Endothelial cell (in vitro differentiated cells): ENCODE measurements around the gene FAM83B. TPM values are rescaled to one million over a fixed set of nuclear protein-coding genes. Genes with fewer than 3 reads are reported as not detected.

Experiments
- DNase-seq: peaks from one replicate; pipeline ENCODE4 v3.0.0; 2021; ENCODE audit warnings: low spot score
- H3K27ac Mint-ChIP-seq: one replicate; pipeline ENCODE4 v1.8.0; 2021; ENCODE audit warnings: mixed read lengths, inconsistent platforms; ENCODE audit not compliant: unreplicated experiment
- H3K27me3 Mint-ChIP-seq: one replicate; pipeline ENCODE4 v1.8.0; 2021; ENCODE audit warnings: mild to moderate bottlenecking, moderate library complexity, mixed read lengths, inconsistent platforms; ENCODE audit not compliant: unreplicated experiment
- H3K36me3 Mint-ChIP-seq: one replicate; pipeline ENCODE4 v1.8.0; 2021; ENCODE audit warnings: mild to moderate bottlenecking, low read depth, mixed read lengths, inconsistent platforms; ENCODE audit not compliant: unreplicated experiment
- H3K4me1 Mint-ChIP-seq: one replicate; pipeline ENCODE4 v1.8.0; 2021; ENCODE audit warnings: mild to moderate bottlenecking, mixed read lengths, inconsistent platforms; ENCODE audit not compliant: unreplicated experiment
- H3K4me3 Mint-ChIP-seq: one replicate; pipeline ENCODE4 v1.8.0; 2021; ENCODE audit warnings: mild to moderate bottlenecking, mixed read lengths, inconsistent platforms; ENCODE audit not compliant: unreplicated experiment
- H3K9me3 Mint-ChIP-seq: one replicate; pipeline ENCODE4 v1.8.0; 2021; ENCODE audit warnings: mixed read lengths, inconsistent platforms; ENCODE audit not compliant: unreplicated experiment
- total RNA-seq: library from RNA; stranded (reverse); fragmentation: NEBNext Ultra II Directional; extraction: Animal tissue kit (Norgen Biotek cat#: 25700); gene quantifications from one replicate; pipeline ENCODE4 v1.2.1, GENCODE V29; 2021; ENCODE audit not compliant: unreplicated experiment
- TF ChIP-seq, protein P1 (sequence below): fragments of 200-600 bp; sonication (generic); IDR thresholded peaks from one replicate; pipeline ENCODE4 v1.5.0; 2021; ENCODE audit warnings: antibody characterized with exemption; ENCODE audit not compliant: unreplicated experiment

The FAM83B gene
- total RNA-seq, 1 donor from 2014 or later = 1.1 TPM

- H3K27ac Mint-ChIP-seq = no peak overlapping the region
These were observed 134.1 kb downstream of the FAM83B start for GRCh38 chr6:54980511-54981275.

GRCh38 chr6:54981276-54981609 lies 134.7 kb downstream of the FAM83B start:
- TF ChIP-seq, protein P1, sequence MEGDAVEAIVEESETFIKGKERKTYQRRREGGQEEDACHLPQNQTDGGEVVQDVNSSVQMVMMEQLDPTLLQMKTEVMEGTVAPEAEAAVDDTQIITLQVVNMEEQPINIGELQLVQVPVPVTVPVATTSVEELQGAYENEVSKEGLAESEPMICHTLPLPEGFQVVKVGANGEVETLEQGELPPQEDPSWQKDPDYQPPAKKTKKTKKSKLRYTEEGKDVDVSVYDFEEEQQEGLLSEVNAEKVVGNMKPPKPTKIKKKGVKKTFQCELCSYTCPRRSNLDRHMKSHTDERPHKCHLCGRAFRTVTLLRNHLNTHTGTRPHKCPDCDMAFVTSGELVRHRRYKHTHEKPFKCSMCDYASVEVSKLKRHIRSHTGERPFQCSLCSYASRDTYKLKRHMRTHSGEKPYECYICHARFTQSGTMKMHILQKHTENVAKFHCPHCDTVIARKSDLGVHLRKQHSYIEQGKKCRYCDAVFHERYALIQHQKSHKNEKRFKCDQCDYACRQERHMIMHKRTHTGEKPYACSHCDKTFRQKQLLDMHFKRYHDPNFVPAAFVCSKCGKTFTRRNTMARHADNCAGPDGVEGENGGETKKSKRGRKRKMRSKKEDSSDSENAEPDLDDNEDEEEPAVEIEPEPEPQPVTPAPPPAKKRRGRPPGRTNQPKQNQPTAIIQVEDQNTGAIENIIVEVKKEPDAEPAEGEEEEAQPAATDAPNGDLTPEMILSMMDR = no peak
- H3K27ac Mint-ChIP-seq = no peak overlapping the region
- no peaks in the 10 kb centered on the region for H3K36me3 Mint-ChIP-seq
- no peak for DNase-seq
- H3K4me3 Mint-ChIP-seq = no peak overlapping the region
- H3K9me3 Mint-ChIP-seq = no peaks in the 10 kb centered on the region
- H3K4me1 Mint-ChIP-seq = no peaks in the 10 kb centered on the region
- H3K27me3 Mint-ChIP-seq = peaks cover 2% of the 10 kb centered on the region

More at GRCh38 chr6:54980511-54981275, 134.1 kb downstream of the FAM83B start:
- Mint-ChIP-seq H3K27me3 (peaks cover 2% of the 10 kb centered on the region), H3K36me3 (no peaks in the 10 kb centered on the region), H3K4me1 (no peaks in the 10 kb centered on the region), H3K9me3 (no peaks in the 10 kb centered on the region), H3K4me3 (no peak overlapping the region)
- no peak for DNase-seq
- TF ChIP-seq, protein P1 = no peak

DNA sequence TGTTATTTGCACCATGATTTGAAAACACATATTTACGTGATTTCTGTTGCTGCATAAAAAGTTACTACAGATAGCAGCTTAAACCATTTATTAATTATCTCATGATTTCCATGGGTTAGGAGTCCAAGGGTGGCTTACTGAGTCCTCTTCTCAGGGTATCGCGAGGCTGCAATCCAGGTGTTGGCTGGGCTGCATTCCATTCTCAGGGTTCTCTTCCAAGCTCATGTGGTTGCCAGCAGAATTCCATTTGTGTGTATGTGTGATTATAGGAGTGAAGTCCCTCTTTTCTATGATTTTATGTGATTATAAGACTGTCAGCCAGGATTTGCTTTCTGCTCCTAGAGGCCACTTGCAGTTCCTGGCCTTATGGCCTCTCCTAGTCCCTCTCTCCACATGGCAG lies 135.1 kb downstream of the FAM83B start:
- Mint-ChIP-seq H3K27me3 (peaks cover 2% of the 10 kb centered on the region), H3K4me3 (no peak overlapping the region), H3K9me3 (no peaks in the 10 kb centered on the region), H3K27ac (no peak overlapping the region), H3K36me3 (no peaks in the 10 kb centered on the region), H3K4me1 (no peaks in the 10 kb centered on the region)
- no peak for DNase-seq
- TF ChIP-seq, protein P1 = no peak

- Mint-ChIP-seq H3K27ac (no peak overlapping the region), H3K4me3 (no peak overlapping the region), H3K9me3 (no peaks in the 10 kb centered on the region), H3K4me1 (no peaks in the 10 kb centered on the region), H3K27me3 (peaks cover 3% of the 10 kb centered on the region), H3K36me3 (no peaks in the 10 kb centered on the region)
- DNase-seq = no peak
- TF ChIP-seq, protein P1 = no peak
These were observed 141.2 kb downstream of the FAM83B start for GRCh38 chr6:54987633-54988290.

DNA sequence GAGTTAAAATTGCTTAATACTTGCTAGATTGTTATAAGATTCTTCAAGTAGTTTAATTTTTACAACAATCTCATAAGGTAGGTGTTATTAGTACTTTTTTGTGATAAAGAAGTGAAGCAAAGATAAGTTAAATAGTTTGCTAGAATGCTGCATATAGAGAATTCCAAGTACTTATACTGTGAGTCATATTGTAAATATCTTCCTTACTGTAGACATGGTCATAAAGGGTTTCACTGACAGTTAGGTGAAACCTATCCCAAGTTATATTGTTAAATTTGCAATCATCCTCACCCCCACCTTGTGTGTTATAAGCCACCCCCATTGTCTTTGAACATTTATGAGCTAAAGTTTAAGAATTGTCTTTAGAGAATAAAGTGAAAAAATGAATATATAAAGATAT lies 142.0 kb downstream of the FAM83B start:
- no peaks in the 10 kb centered on the region for H3K36me3 Mint-ChIP-seq
- no peak overlapping the region for H3K27ac Mint-ChIP-seq
- H3K4me3 Mint-ChIP-seq = no peak overlapping the region
- H3K9me3 Mint-ChIP-seq = no peaks in the 10 kb centered on the region
- TF ChIP-seq, protein P1 = no peak
- H3K27me3 Mint-ChIP-seq = peaks cover 2% of the 10 kb centered on the region
- DNase-seq = no peak
- no peaks in the 10 kb centered on the region for H3K4me1 Mint-ChIP-seq
